GM21723 (cell line): ENCODE results near the gene FAM135A.
"Not testable (repeated sequence)": the region's sequence is repeated elsewhere in the genome, so short reads cannot be mapped to it uniquely, and the experiment has no call there.

ENCODE experiments used
- ATAC-seq: cut with Tn5 transposase; IDR thresholded peaks from one replicate; pipeline ENCODE4 v1.9.1; 2021; ENCODE audit warnings: mild to moderate bottlenecking, moderate library complexity; ENCODE audit not compliant: unreplicated experiment

Gene FAM135A

DNA sequence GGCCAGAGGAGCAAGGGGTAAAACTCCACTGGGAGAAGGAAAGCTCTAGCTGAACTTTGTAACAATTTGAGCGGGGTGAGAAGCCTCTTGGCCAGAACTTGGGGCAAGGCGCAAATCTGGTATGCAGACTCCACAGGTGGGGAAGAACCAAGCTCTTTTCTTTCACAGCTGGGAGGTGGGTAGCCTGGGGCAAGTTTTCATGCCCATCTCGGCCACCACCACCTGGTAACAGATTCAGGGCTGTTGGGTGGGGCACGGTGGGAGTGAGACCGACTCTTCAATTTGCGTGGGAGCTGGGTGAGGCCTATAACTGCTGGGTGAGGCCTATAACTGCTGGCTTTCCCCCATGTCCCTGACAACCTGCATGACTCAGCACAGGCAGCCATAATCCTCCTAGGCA is 190.9 kb downstream of the FAM135A start:
- ATAC-seq, result no peak

DNA sequence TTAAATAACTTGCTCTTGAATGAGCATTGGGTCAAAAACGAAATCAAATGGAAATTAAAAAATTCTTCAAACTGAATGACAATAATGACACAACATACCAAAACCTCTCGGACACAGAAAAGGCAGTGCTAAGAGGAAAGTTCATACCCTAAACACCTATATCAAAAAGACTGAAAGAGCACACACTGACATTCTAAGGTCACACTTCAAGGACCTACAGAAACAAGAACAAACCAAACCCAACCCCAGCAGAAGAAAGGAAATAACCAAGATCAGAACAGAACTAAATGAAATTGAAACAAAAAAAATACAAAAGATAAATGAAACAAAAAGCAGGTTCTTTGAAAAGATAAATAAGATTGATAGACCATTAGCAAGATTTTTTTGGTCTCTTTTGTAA is 194.1 kb downstream of the FAM135A start:
- not testable (repeated sequence) for ATAC-seq

- not testable (repeated sequence) for ATAC-seq
Observed at GRCh38 chr6:70609181-70609580, 195.9 kb downstream of the FAM135A start.
